Measurements from ENCODE around the gene HPCA.

The HPCA gene

DNA sequence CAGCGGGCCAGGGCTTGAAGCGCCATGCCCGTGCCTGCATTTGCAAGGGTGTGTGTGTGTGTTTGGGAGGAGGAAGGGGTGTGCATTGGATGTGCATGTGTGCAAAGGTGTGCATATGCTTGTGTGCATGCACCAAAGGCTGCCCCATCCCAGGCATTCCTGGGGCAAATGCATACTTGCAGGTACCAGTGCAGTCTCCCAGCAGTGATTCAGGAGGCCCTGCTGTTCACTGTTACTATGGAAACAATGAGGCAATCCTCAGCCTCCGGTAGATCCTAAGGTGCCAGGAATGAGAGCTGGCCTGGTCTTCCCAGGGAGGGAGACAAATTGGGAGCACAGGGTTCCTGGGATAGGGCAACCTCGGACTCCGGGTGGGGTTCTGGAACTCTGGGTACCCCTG, 8.1 kb upstream of the HPCA start (continued):
- TF ChIP-seq, protein P1, sequence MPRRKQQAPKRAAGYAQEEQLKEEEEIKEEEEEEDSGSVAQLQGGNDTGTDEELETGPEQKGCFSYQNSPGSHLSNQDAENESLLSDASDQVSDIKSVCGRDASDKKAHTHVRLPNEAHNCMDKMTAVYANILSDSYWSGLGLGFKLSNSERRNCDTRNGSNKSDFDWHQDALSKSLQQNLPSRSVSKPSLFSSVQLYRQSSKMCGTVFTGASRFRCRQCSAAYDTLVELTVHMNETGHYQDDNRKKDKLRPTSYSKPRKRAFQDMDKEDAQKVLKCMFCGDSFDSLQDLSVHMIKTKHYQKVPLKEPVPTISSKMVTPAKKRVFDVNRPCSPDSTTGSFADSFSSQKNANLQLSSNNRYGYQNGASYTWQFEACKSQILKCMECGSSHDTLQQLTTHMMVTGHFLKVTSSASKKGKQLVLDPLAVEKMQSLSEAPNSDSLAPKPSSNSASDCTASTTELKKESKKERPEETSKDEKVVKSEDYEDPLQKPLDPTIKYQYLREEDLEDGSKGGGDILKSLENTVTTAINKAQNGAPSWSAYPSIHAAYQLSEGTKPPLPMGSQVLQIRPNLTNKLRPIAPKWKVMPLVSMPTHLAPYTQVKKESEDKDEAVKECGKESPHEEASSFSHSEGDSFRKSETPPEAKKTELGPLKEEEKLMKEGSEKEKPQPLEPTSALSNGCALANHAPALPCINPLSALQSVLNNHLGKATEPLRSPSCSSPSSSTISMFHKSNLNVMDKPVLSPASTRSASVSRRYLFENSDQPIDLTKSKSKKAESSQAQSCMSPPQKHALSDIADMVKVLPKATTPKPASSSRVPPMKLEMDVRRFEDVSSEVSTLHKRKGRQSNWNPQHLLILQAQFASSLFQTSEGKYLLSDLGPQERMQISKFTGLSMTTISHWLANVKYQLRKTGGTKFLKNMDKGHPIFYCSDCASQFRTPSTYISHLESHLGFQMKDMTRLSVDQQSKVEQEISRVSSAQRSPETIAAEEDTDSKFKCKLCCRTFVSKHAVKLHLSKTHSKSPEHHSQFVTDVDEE (CRISPR knock-in tag; IDR thresholded peaks at IDR 0.05): no peak
- TF ChIP-seq ESRRG (CRISPR knock-in tag; IDR thresholded peaks at IDR 0.05) (no peak), RARB (CRISPR knock-in tag; IDR thresholded peaks at IDR 0.05) (no peak), ZFP30 (CRISPR knock-in tag; IDR thresholded peaks at IDR 0.05) (no peak), PPARA (CRISPR knock-in tag; IDR thresholded peaks at IDR 0.05; ENCODE audit: borderline replicate concordance) (no peak), ISL1 (CRISPR knock-in tag; IDR thresholded peaks at IDR 0.05) (no peak), GLIS3 (CRISPR knock-in tag; IDR thresholded peaks at IDR 0.05) (no peak), ZNF70 (CRISPR knock-in tag; IDR thresholded peaks at IDR 0.05) (no peak)

DNA sequence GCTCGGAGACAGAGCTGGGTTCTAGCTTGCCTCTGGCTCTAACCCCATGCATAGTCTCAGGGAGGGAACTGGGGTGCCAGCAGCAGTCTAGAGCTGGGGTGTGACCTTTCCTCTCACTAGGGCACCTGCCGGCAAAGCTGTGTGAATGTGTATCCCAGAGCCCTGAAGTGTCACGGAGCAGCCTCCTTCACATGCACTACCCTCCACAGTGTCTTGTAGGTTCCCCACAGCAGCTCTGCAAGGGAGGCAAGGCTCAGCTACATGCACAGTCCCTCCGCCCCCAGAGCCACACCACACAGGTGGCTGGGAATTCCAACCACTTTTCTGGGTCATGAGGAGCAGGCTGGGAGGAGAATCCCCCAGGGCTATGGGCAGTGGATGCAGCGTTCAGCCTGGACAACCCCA, 7.7 kb upstream of the HPCA start:
- ATAC-seq: no peak
- TF ChIP-seq ISL1 (CRISPR knock-in tag; IDR thresholded peaks at IDR 0.05) (no peak), ZFP30 (CRISPR knock-in tag; IDR thresholded peaks at IDR 0.05) (no peak)
- TF ChIP-seq, protein P1 (CRISPR knock-in tag; IDR thresholded peaks at IDR 0.05): no peak
- TF ChIP-seq, protein P2, sequence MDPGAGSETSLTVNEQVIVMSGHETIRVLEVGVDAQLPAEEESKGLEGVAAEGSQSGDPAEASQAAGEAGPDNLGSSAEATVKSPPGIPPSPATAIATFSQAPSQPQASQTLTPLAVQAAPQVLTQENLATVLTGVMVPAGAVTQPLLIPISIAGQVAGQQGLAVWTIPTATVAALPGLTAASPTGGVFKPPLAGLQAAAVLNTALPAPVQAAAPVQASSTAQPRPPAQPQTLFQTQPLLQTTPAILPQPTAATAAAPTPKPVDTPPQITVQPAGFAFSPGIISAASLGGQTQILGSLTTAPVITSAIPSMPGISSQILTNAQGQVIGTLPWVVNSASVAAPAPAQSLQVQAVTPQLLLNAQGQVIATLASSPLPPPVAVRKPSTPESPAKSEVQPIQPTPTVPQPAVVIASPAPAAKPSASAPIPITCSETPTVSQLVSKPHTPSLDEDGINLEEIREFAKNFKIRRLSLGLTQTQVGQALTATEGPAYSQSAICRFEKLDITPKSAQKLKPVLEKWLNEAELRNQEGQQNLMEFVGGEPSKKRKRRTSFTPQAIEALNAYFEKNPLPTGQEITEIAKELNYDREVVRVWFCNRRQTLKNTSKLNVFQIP (CRISPR knock-in tag; IDR thresholded peaks at IDR 0.05; ENCODE audit: borderline replicate concordance, low read depth): no peak
- TF ChIP-seq, protein P3, sequence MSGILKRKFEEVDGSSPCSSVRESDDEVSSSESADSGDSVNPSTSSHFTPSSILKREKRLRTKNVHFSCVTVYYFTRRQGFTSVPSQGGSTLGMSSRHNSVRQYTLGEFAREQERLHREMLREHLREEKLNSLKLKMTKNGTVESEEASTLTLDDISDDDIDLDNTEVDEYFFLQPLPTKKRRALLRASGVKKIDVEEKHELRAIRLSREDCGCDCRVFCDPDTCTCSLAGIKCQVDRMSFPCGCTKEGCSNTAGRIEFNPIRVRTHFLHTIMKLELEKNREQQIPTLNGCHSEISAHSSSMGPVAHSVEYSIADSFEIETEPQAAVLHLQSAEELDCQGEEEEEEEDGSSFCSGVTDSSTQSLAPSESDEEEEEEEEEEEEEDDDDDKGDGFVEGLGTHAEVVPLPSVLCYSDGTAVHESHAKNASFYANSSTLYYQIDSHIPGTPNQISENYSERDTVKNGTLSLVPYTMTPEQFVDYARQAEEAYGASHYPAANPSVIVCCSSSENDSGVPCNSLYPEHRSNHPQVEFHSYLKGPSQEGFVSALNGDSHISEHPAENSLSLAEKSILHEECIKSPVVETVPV (CRISPR knock-in tag; IDR thresholded peaks at IDR 0.05): no peak

DNA sequence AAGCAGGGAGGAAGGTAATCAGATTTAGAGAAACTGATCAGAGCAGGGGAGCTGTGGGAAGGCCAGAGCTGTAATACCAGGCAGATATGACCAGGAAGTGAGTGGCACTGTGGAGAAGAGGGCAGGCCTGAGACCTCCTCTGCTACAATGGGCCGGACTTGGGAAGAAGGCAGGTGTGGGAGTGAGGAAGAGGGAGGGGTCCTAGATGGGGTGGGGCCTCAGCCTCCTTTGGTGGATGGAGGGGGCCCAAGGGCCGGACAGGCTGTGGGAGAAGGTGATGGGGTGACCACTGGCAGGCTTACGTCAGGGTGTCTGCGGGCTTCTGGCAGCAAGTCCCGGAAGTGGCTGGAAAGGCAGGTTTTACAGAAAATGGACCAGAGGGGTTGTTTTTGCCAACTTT, 5.0 kb upstream of the HPCA start:
- TF ChIP-seq, protein P4, sequence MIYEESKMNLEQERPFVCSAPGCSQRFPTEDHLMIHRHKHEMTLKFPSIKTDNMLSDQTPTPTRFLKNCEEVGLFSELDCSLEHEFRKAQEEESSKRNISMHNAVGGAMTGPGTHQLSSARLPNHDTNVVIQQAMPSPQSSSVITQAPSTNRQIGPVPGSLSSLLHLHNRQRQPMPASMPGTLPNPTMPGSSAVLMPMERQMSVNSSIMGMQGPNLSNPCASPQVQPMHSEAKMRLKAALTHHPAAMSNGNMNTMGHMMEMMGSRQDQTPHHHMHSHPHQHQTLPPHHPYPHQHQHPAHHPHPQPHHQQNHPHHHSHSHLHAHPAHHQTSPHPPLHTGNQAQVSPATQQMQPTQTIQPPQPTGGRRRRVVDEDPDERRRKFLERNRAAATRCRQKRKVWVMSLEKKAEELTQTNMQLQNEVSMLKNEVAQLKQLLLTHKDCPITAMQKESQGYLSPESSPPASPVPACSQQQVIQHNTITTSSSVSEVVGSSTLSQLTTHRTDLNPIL (CRISPR knock-in tag; IDR thresholded peaks at IDR 0.05; ENCODE audit: low read depth): no peak
- TF ChIP-seq TOX (CRISPR knock-in tag; IDR thresholded peaks at IDR 0.05; ENCODE audit: borderline replicate concordance) (no peak), ZNF565 (CRISPR knock-in tag; conservative IDR thresholded peaks at IDR 0.05; ENCODE audit: low read depth) (no peak), BACH2 (CRISPR knock-in tag; IDR thresholded peaks at IDR 0.05; ENCODE audit: borderline replicate concordance) (no peak), TCF4 (CRISPR knock-in tag; IDR thresholded peaks at IDR 0.05; ENCODE audit: borderline replicate concordance) (no peak), ZC3H10 (CRISPR knock-in tag; IDR thresholded peaks at IDR 0.05) (no peak), ZNF8 (CRISPR knock-in tag; IDR thresholded peaks at IDR 0.05) (no peak), ESRRG (CRISPR knock-in tag; IDR thresholded peaks at IDR 0.05) (no peak), ARNTL (CRISPR knock-in tag; IDR thresholded peaks at IDR 0.05; ENCODE audit: borderline replicate concordance, low read depth) (no peak), GLIS3 (CRISPR knock-in tag; IDR thresholded peaks at IDR 0.05) (no peak), RARB (CRISPR knock-in tag; IDR thresholded peaks at IDR 0.05) (no peak), SNAI2 (CRISPR knock-in tag; IDR thresholded peaks at IDR 0.05) (no peak), CSDC2 (CRISPR knock-in tag; IDR thresholded peaks at IDR 0.05) (no peak)
- TF ChIP-seq, protein P1 (CRISPR knock-in tag; IDR thresholded peaks at IDR 0.05): no peak
- TF ChIP-seq, protein P3 (CRISPR knock-in tag; IDR thresholded peaks at IDR 0.05): no peak
- TF ChIP-seq, protein P5, sequence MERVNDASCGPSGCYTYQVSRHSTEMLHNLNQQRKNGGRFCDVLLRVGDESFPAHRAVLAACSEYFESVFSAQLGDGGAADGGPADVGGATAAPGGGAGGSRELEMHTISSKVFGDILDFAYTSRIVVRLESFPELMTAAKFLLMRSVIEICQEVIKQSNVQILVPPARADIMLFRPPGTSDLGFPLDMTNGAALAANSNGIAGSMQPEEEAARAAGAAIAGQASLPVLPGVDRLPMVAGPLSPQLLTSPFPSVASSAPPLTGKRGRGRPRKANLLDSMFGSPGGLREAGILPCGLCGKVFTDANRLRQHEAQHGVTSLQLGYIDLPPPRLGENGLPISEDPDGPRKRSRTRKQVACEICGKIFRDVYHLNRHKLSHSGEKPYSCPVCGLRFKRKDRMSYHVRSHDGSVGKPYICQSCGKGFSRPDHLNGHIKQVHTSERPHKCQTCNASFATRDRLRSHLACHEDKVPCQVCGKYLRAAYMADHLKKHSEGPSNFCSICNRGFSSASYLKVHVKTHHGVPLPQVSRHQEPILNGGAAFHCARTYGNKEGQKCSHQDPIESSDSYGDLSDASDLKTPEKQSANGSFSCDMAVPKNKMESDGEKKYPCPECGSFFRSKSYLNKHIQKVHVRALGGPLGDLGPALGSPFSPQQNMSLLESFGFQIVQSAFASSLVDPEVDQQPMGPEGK (CRISPR knock-in tag; IDR thresholded peaks at IDR 0.05; ENCODE audit: borderline replicate concordance): no peak
- no peak for ATAC-seq
